Gastrocnemius medialis (tissue), 4 donors: ENCODE measurements around the gene UBE3A. TPM values are rescaled to one million over a fixed set of nuclear protein-coding genes. Genes with fewer than 3 reads are reported as not detected.

ENCODE experiments used
- ATAC-seq, 2 donors: fragments of 150-250 bp; one replicate each; pipeline ENCODE4 v1.9.1; 2016
- DNase-seq, 2 donors: peaks; one replicate each; pipeline ENCODE4 v3.0.0-alpha.2; 2019
- H3K27ac ChIP-seq, 4 donors: fragments of 200-600 bp; sonication (generic); 1 replicate in 1 of 4; 2 replicates in 3 of 4; pipeline ENCODE4 v1.5.1; 2016 to 2018; ENCODE audit warnings: mild to moderate bottlenecking in 2 of 4, moderate library complexity in 1 of 4
- H3K27me3 ChIP-seq, 3 donors: fragments of 200-600 bp; sonication (generic) in 2 of 3; 1 replicate in 1 of 3; 2 replicates in 2 of 3; pipeline versions ENCODE4 v1.5.1 to v1.6.0; 2016 to 2019; ENCODE audit warnings: mild to moderate bottlenecking in 1 of 3, moderate library complexity in 1 of 3
- H3K36me3 ChIP-seq, 2 donors: fragments of 200-600 bp; sonication (generic) in 1 of 2; one replicate each; pipeline ENCODE4 v1.5.1; 2017 to 2018
- H3K4me1 ChIP-seq, 2 donors: fragments of 200-600 bp; sonication (generic) in 1 of 2; one replicate each; pipeline ENCODE4 v1.5.1; 2016 to 2017; ENCODE audit warnings: mild to moderate bottlenecking in 2 of 2
- H3K4me3 ChIP-seq, 4 donors: fragments of 200-600 bp; sonication (generic) in 3 of 4; 1 replicate in 1 of 4; 2 replicates in 3 of 4; pipeline ENCODE4 v1.5.1; 2016 to 2019; ENCODE audit warnings: mild to moderate bottlenecking in 2 of 4
- H3K9me3 ChIP-seq, 3 donors: fragments of 200-600 bp; sonication (generic) in 2 of 3; 1 replicate in 1 of 3; 2 replicates in 2 of 3; pipeline ENCODE4 v1.5.1; 2016 to 2019
- CTCF ChIP-seq, 5 experiments: fragments of 450-650 bp in 3 of 5; fragments of 200-600 bp in 2 of 5; sonication (generic) in 2 of 5; IDR thresholded peaks in 4 of 5; conservative IDR thresholded peaks in 1 of 5; 1 replicate in 4 of 5; 2 replicates in 1 of 5; pipeline ENCODE4 v1.5.1; 2016 to 2019; ENCODE audit warnings: antibody characterized with exemption in 5 of 5, mild to moderate bottlenecking in 3 of 5, moderate library complexity in 3 of 5
- POLR2A ChIP-seq, 2 donors: fragments of 450-650 bp; IDR thresholded peaks; one replicate each; pipeline ENCODE4 v1.6.1; 2017; ENCODE audit warnings: antibody characterized with exemption in 2 of 2, mild to moderate bottlenecking in 2 of 2, moderate library complexity in 2 of 2
- in situ Hi-C, 4 donors: fragments of 200-750 bp; cut with MboI; loops; one replicate each; pipeline versions ENCODE4 v1.15.0 to v1.8.0; 2017; ENCODE audit warnings: low sequenced_read_pairs in 4 of 4
- intact Hi-C: fragments of 100-400 bp; cut with DNase I; formaldehyde crosslinking; loops from one replicate; pipeline ENCODE4 v1.15.1; 2023; ENCODE audit warnings: low total_unique reads
- total RNA-seq, 4 donors: library from RNA; depleted of rRNA; stranded (reverse); fragments of >200 nt; gene quantifications; one replicate each; pipeline versions ENCODE4 v1.1.0 to v1.2.3, GENCODE V29; 2016

The UBE3A gene
- total RNA-seq, 4 donors from 2014 or later: 107 to 154 (median 130) TPM

- H3K9me3 ChIP-seq: no peaks in the 10 kb centered on the region
- intact Hi-C loops (no loop called here), in situ Hi-C loops (no loop called here)
- ATAC-seq (no peak), DNase-seq (no peak)
- peaks cover 10 to 19% of the 10 kb centered on the region in 2 donors for H3K4me1 ChIP-seq
- H3K4me3 ChIP-seq: no peak overlapping the region
- H3K27me3 ChIP-seq: no peaks in the 10 kb centered on the region
- H3K27ac ChIP-seq: no peak overlapping the region
- H3K36me3 ChIP-seq: peaks cover 0 to 9% of the 10 kb centered on the region in 2 donors
- TF ChIP-seq CTCF (IDR thresholded peaks at IDR 0.05 in 4 of 5, conservative IDR thresholded peaks at IDR 0.05 in 1 of 5): no peak
- TF ChIP-seq POLR2A (IDR thresholded peaks at IDR 0.05): no peak
Observed at GRCh38 chr15:25331860-25332259, 107.0 kb downstream of the UBE3A start.

GRCh38 chr15:25331404-25331803 lies 107.4 kb downstream of the UBE3A start:
- H3K27me3 ChIP-seq: no peaks in the 10 kb centered on the region
- DNase-seq (no peak), ATAC-seq (no peak)
- intact Hi-C loops (no loop called here), in situ Hi-C loops (no loop called here)
- TF ChIP-seq CTCF (IDR thresholded peaks at IDR 0.05 in 4 of 5, conservative IDR thresholded peaks at IDR 0.05 in 1 of 5) (no peak), POLR2A (IDR thresholded peaks at IDR 0.05) (no peak)
- no peak overlapping the region for H3K27ac ChIP-seq
- H3K9me3 ChIP-seq: no peaks in the 10 kb centered on the region
- H3K4me1 ChIP-seq: peaks cover 10 to 19% of the 10 kb centered on the region in 2 donors
- H3K4me3 ChIP-seq: no peak overlapping the region
- H3K36me3 ChIP-seq: peaks cover 0 to 7% of the 10 kb centered on the region in 2 donors

GRCh38 chr15:25329696-25330095 lies 109.1 kb downstream of the UBE3A start:
- no peak overlapping the region for H3K4me3 ChIP-seq
- peak overlapping the region in 1 of 4 donors; percentile 37 for H3K27ac ChIP-seq
- H3K36me3 ChIP-seq: peaks cover 0 to 7% of the 10 kb centered on the region in 2 donors
- intact Hi-C loops (loop anchor here (5.0 kb wide), 1 partner anchor 108 kb away; the partner anchor contains the start of gene UBE3A), in situ Hi-C loops (no loop called here)
- peak in 1 of 2 donors; percentile 31 for ATAC-seq
- H3K4me1 ChIP-seq: peaks cover 18 to 24% of the 10 kb centered on the region in 2 donors
- no peak for DNase-seq
- no peaks in the 10 kb centered on the region for H3K27me3 ChIP-seq
- TF ChIP-seq CTCF (IDR thresholded peaks at IDR 0.05 in 4 of 5, conservative IDR thresholded peaks at IDR 0.05 in 1 of 5): no peak
- TF ChIP-seq POLR2A (IDR thresholded peaks at IDR 0.05): no peak
- H3K9me3 ChIP-seq: no peaks in the 10 kb centered on the region

- Histone ChIP-seq H3K36me3 (peaks cover 0 to 9% of the 10 kb centered on the region in 2 donors), H3K27ac (no peak overlapping the region), H3K27me3 (no peaks in the 10 kb centered on the region), H3K9me3 (no peaks in the 10 kb centered on the region), H3K4me3 (no peak overlapping the region), H3K4me1 (peaks cover 24 to 27% of the 10 kb centered on the region in 2 donors)
- in situ Hi-C loops: no loop called here
- DNase-seq (no peak), ATAC-seq (no peak)
- TF ChIP-seq POLR2A (IDR thresholded peaks at IDR 0.05) (no peak), CTCF (IDR thresholded peaks at IDR 0.05 in 4 of 5, conservative IDR thresholded peaks at IDR 0.05 in 1 of 5) (no peak)
- intact Hi-C loops: loop anchor here (5.0 kb wide), 1 partner anchor 110 kb away; the partner anchor contains the start of gene UBE3A
Observed at GRCh38 chr15:25327686-25328085, 111.1 kb downstream of the UBE3A start.

- ATAC-seq: peak in 1 of 2 donors; percentile 37
- Histone ChIP-seq H3K9me3 (no peaks in the 10 kb centered on the region), H3K4me3 (no peak overlapping the region), H3K4me1 (peaks cover 20 to 26% of the 10 kb centered on the region in 2 donors), H3K27ac (peak overlapping the region in 2 of 4 donors; percentile 45 to 69), H3K27me3 (no peaks in the 10 kb centered on the region), H3K36me3 (peaks cover 0 to 13% of the 10 kb centered on the region in 2 donors)
- TF ChIP-seq POLR2A (IDR thresholded peaks at IDR 0.05) (no peak), CTCF (IDR thresholded peaks at IDR 0.05 in 4 of 5, conservative IDR thresholded peaks at IDR 0.05 in 1 of 5) (no peak)
- no peak for DNase-seq
- in situ Hi-C loops (no loop called here), intact Hi-C loops (loop anchor here (5.0 kb wide), 1 partner anchor 112 kb away; the partner anchor contains the start of gene UBE3A)
Observed at GRCh38 chr15:25325187-25325586, 113.6 kb downstream of the UBE3A start.
